Hair follicular keratinocyte (primary cell): Measurements from ENCODE around the gene SNX27. TPM values are rescaled to one million over a fixed set of nuclear protein-coding genes. Genes with fewer than 3 reads are reported as not detected.

Experiments used
- total RNA-seq: library from RNA; depleted of rRNA; stranded (reverse); fragments of >200 nt; gene quantifications from 2 replicates; pipeline ENCODE4 v1.2.3, GENCODE V29; 2015

Gene SNX27
- total RNA-seq: 9.6 and 12.1 TPM in 2 replicates

DNA sequence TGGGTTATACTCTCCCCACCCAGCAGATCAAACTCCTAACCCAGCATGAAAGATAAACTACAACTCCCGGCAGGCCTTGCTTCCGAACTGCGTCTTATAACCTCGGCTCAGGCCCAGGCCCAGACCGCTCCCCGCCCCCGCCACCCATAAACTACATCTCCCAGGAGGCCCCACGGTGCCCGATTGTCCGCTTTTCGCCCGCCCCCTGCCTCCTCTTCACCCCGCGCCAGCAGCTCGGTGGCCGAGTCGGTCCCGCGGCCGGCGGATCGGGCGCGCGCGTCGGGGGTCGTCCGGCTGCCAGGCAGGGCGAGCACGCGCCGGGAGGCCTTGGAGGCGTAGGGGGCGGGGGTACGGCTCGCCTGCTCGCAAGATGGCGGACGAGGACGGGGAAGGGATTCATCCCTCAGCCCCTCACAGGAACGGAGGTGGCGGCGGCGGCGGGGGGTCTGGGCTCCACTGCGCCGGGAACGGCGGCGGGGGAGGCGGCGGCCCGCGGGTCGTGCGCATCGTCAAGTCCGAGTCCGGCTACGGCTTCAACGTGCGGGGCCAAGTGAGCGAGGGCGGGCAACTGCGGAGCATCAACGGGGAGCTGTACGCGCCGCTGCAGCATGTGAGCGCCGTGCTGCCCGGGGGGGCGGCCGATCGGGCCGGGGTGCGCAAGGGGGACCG lies at the start of gene SNX27:
SNX27 (plus strand) TSS at position 219 of the 669 bp plus-strand sequence; CDS start at position 371, 152 bp downstream.

DNA sequence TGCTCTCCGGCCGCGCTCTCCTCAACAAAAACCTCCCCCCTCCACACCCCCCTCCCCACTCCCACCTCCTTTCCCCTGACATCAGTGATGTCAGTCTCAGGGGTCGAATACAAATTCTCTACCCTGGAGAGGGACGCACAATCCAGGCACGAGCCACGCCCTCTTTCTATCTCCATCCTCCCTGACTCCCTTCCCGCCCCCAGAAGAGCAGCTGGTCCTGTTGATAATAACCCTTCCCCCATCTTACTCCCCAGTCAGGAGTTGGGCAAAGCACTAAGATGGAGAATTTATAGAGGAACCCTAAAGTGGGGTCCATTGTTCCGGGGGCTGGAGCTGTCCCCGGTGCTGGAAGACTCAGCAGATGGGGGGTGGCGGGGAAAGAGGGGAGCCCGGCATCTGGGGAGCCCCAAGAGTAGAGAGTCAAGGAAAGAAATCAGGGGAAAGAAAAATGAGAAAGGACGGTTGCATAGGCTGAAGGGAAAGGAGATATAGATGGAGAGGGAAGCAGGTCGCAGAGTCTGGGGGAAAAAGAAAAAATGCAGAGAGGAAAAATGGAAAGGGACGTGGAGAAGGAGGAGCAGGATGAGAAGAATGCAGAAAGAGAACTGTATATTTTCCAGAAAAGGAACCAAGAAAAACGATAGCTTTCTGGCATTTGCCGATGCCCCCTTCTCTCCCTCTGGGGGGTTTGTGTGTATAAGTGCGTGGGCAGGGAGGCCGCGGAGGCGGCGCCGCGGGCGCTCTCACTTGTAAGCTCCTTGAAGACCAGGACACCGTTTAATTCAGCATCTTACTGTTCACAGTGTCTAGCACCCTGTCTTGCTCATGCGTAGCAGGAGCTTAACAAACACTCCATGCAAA lies 105.2 kb downstream of the SNX27 start, which contains the start of gene CELF3:
CELF3 (minus strand) TSS at position 33 of the 861 bp plus-strand sequence. CDS start 783 bp downstream, outside the sequence.

DNA sequence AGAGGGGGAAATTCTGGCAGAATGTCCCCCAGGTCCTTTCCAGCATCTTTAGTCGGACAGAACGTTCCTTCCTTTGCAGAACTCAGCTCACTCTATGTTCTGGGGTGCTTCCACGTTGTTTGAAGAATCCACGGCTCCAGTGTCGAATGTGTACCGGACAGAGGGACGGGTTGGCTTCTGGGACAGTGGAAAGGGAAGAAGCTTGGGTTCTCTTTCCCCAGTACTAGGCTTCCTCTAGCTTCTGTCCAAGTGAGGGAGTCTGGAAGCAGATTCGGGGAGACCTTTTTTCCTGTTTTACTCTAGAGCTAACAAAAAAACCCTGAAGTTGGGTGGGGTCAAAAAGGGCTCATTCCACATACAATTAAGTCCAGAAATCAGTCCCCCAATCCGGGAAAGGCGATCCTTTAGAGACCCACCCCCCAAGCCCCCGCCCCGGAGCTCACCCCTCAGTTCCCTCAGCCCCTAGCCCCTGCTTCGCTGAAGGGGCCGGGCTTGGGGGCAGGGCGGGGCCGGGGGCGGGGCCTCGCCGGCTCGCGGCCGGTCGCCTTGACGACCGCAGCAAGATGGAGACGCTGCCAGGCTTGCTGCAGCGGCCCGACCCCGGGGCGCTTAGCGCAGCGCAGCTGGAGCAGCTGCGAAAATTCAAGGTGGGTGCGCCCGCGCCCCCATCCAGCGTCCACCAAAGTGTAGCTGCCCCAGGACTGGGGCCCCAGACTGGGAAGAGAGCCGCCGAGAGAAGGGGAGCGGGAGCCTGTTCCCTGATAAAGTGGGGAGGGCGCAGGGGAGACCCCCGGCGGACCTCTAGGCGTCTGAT lies 109.3 kb downstream of the SNX27 start, which contains the start of gene RIIAD1:
RIIAD1 (plus strand) TSS at position 549 of the 814 bp plus-strand sequence; CDS start at position 564, 15 bp downstream.

Other genes starting within 250 kb of the SNX27 start
- gene SELENBP1, start 239.3 kb upstream of the SNX27 start, total RNA-seq: 1.6 and 2.2 TPM in 2 replicates
- gene PSMB4, start 212.5 kb upstream of the SNX27 start, total RNA-seq: 272 and 354 TPM in 2 replicates
- 8.0 and 11.5 TPM in 2 replicates for gene POGZ, start 152.6 kb upstream of the SNX27 start, total RNA-seq
- gene CGN, start 100.7 kb upstream of the SNX27 start, total RNA-seq: 0.16 and 0.19 TPM in 2 replicates
- 16.4 and 16.6 TPM in 2 replicates for gene TUFT1, start 71.7 kb upstream of the SNX27 start, total RNA-seq
- not detected in 2 replicates for gene CELF3, start 104.8 kb downstream of the SNX27 start, total RNA-seq
- gene RIIAD1, start 109.5 kb downstream of the SNX27 start, total RNA-seq: not detected in 2 replicates
- 79.4 and 95.0 TPM in 2 replicates for gene MRPL9, start 151.4 kb downstream of the SNX27 start, total RNA-seq
- 12.3 and 13.3 TPM in 2 replicates for gene TDRKH, start 178.4 kb downstream of the SNX27 start, total RNA-seq
- gene LINGO4, start 193.4 kb downstream of the SNX27 start, total RNA-seq: not detected in 2 replicates
- 0.16 TPM in 1 of 2 replicates, not detected in the other for gene RORC, start 219.8 kb downstream of the SNX27 start, total RNA-seq
- 0.39 and 0.99 TPM in 2 replicates for gene C2CD4D, start 227.8 kb downstream of the SNX27 start, total RNA-seq
- not detected in 2 replicates for gene THEM5, start 241.7 kb downstream of the SNX27 start, total RNA-seq